HG02610 (cell line): Measurements from ENCODE around the gene HHAT.

Source experiments
- ATAC-seq: cut with Tn5 transposase; IDR thresholded peaks from one replicate; pipeline ENCODE4 v1.9.1; 2021; ENCODE audit warnings: mild to moderate bottlenecking, moderate library complexity; ENCODE audit not compliant: unreplicated experiment

HHAT gene

GRCh38 chr1:210674151-210674550 is 345.4 kb downstream of the HHAT start:
- ATAC-seq: no peak

DNA sequence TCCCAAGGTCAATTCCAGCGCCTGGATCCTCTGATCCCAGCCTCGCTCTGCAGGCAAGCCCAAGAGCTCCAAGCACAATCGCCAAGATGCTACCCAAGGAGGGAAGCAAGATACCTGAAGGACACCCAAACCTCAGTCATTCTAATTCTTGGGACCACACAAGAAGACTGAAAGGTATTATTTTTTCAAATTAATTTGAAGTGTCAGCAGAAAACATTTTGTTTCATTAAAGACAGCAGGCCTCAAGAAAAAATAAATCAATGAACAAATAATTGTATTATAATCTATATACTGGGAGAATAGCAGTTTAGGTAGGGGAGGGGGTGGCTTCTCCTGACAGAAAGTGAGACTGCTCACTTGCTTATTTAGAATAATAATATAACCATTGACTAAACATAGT is 347.8 kb downstream of the HHAT start:
- ATAC-seq: no peak

DNA sequence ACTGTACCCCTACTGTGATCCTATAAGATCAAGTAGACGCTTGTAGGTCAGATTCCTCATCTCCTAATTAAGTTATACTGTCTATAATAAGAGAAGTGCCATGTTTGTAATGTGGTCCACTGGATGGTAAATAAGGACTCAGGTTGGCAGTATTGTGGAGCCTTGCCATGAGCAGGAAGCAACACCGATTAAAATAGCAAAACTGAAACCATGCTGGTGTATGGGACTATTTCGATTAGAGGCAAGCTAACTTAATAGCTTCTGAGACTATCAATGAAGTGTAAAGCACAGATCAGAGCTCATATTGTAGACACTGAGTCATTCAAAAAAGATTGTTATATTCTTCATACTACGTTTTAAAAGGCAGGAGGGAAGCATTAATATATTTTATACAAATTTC is 348.8 kb downstream of the HHAT start:
- no peak for ATAC-seq

DNA sequence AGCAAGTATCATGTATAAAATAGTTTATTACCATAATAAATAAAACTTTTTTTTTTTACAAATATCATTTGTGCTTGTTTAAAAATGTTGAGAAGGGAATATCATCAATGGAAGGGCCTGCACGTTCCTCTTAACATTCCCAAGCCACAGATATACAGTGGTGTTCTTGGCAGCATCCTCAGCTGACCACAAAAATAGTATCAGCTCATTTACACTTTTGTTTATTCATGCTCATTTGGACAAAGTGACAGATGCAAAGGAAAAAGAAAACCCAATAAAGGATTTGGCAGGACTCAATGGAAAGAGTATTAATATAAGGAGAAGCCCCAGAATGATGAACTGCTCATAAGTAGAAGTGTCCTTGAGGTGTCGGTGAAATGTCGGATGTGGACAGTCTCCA is 349.6 kb downstream of the HHAT start:
- ATAC-seq: no peak

DNA sequence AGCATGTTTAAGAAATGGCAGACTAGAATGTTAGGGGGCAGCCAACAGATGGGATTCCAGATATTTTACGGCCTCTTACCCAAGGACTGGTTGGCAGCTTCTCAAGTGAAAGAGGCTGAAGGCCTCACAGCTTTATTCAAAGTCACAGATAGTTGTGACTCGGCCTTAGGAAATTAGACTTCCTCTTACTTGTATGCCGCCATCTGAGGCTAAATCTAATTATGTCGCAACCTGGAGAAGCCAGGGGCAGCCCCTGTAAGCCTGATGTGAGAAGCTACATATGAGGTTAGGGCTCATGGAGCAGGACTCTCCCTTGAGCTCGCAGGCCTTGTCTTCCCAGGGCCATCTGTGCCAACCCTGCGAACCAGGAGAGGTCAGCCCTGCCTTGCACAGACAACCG is 352.5 kb downstream of the HHAT start:
- ATAC-seq: no peak

DNA sequence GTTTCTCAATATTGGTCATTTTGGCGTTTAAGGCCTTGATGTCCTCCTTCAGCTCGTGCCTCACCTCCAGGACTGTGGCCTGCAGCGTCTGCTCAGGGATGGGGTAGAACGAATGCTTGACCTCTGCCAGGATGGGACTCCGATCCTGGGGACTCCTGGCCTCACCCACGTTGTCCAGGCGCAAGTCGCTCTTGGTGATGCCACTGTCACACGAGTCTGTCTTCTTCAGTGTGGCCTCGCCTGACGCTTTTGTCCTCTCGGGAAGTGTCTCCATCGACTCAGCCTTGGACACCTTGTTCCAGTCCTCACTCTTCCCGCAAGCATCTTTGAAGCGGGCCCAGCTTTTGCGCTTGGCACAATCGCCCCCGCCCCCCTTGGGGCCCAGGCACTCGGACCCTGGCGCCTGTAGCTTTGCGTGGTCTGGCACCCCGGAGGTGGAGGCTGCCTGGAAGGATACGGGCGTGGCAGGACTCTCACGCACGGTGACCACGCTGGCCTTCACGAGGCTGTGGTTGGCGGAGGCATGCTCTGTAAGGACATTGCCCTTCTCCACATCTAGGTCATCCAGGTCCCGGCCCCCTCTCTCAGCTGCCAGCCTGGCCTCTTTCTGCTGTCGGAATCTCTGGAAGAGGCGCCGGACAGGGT is 354.8 kb downstream of the HHAT start:
- no peak for ATAC-seq

DNA sequence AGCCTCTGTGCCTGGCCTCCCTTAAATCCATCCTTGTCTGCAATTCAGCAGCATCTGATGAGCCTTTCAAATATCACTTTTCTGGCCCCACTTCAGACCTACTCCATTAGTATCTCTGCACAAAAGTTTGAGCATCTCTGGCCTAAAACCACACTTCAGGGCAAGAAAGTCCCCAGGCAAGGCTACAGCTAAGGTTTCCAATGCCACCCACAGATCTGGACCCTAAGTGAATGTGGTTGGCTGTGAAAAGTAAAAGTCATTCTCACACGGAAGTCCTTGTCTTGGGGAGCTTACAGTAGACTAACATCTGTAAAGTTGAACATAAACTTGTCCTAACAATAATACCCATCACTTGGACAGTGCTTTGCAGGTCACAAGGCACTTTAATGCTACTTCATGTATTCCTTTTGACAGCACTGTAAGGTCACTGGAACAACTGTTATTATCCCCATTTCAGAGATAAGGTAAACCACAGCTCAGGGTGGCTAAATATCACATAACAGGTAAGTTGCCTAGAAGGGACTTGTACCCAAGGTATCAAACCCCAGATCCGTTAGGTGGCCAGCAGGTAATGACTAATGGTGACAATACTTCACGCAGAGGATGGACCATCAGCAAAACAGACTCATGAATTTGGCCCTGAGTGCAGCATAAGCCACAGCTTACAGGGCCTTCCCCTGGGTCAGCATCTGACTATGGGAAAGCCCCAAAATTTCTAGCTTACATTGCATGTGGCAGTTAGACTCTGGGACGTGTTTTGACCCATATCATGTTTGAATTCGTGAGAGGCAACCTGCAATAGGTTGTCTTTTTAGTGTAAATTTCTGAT is 356.0 kb downstream of the HHAT start:
- peak; percentile 93 for ATAC-seq

- no peak for ATAC-seq
These were observed 356.6 kb downstream of the HHAT start for GRCh38 chr1:210685295-210685650.

GRCh38 chr1:210686841-210687240 is 358.1 kb downstream of the HHAT start:
- no peak for ATAC-seq

- ATAC-seq: no peak
These were observed 359.0 kb downstream of the HHAT start for GRCh38 chr1:210687582-210688279.

- ATAC-seq: no peak
These were observed 360.0 kb downstream of the HHAT start for GRCh38 chr1:210688512-210689234.

GRCh38 chr1:210689826-210690225 is 361.1 kb downstream of the HHAT start:
- ATAC-seq: no peak

DNA sequence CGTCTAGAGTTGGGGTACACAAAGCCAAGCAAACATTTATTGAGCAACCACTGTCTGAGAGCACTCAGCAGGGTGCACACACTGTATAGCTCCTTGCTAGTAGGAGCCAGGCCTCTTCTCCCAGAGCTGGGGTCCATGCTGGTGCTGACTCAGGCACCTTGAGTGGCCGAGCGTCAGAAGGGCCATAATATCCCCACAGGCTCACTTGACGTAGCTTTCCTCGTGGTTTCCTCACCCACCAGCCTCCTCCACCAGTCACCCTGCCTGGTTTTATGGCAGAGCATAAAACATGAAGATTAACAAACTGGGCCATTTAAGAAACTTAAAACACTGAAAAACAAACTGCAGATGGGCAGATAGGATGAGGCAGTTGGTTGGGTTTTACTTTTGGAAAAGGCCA is 361.5 kb downstream of the HHAT start:
- ATAC-seq: no peak

GRCh38 chr1:210691039-210691610 is 362.4 kb downstream of the HHAT start:
- ATAC-seq: no peak

GRCh38 chr1:210692796-210693195 is 364.1 kb downstream of the HHAT start:
- ATAC-seq: no peak

DNA sequence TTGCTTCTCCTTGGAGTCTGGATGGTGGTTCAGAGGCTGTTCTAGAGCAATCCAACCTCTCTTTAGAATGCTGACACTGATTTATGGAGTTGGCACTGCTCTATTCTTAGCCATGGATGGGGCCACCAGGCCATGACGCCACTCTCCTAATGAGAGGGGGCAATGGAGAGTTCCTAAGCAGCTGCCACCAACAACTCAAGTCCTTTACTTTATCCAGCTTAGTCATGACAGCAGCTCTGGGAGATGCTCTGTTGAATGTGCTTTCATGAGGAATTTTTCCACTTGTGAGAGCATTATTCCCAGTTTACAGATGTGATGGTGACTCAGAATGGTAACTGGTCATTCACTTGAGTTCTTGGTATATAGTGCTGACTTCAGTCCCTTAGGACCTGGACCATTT is 366.3 kb downstream of the HHAT start:
- ATAC-seq: no peak

DNA sequence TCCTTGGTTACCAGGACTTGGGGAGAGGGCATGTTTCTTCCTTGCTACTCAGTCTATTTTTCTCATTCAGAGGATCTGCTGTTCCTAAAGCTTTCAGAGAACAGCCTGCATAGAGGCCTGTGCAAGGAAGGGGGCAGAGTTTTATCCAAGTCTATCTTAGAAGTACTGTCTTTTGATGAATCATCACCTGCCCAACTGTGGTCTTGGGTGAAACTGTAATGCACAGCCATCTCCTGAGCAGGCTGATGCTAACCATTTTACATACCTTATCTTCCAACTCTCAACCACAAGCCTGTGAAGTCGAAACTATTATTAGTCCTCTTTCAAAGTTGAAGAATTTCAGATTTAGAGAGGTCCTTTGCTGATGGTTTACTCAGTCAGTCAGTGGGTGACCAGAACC is 368.0 kb downstream of the HHAT start:
- peak; percentile 97 for ATAC-seq

- ATAC-seq: peak; percentile 4
These were observed 368.5 kb downstream of the HHAT start for GRCh38 chr1:210697185-210697584.

DNA sequence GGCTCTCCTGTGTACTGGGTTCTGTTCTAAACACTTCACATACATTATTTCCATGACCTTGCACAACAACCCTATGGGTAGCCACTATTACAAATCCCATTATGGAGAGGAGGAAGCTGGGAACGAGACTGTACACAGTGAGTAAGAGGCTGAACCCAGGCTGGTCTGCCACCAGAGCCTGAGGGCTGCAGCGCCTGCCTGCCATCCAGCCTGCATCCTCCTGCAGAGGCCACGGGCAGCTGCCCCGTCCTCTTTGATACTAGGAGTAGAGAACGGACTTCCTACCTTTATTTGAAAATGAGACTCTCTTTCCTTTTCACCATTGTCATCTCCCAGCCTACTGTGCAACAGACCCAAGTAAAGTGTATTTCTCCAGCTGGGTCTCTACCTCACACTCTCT is 370.0 kb downstream of the HHAT start:
- ATAC-seq: no peak

DNA sequence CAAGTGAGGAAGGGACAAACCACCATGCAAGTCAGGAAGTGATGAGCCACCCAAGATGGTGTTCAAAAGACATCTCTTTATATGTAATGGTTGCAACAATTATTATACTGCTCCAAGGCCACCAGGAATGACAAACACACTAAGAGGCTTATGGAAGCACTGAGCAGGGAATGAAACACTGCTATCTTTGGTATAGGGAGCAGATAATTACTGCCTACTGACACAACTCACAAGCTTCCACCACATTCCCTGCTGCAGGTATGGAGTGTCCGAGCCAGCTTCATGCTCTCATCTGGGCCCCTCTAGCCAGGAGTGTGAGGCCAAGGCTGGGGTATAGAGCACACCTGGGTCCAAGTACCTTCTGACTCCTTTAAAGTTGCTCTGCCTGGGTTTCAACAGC is 371.4 kb downstream of the HHAT start:
- no peak for ATAC-seq

GRCh38 chr1:210700511-210700910 is 371.8 kb downstream of the HHAT start:
- no peak for ATAC-seq
